ENCODE data around the gene GRIN1.

The GRIN1 gene

DNA sequence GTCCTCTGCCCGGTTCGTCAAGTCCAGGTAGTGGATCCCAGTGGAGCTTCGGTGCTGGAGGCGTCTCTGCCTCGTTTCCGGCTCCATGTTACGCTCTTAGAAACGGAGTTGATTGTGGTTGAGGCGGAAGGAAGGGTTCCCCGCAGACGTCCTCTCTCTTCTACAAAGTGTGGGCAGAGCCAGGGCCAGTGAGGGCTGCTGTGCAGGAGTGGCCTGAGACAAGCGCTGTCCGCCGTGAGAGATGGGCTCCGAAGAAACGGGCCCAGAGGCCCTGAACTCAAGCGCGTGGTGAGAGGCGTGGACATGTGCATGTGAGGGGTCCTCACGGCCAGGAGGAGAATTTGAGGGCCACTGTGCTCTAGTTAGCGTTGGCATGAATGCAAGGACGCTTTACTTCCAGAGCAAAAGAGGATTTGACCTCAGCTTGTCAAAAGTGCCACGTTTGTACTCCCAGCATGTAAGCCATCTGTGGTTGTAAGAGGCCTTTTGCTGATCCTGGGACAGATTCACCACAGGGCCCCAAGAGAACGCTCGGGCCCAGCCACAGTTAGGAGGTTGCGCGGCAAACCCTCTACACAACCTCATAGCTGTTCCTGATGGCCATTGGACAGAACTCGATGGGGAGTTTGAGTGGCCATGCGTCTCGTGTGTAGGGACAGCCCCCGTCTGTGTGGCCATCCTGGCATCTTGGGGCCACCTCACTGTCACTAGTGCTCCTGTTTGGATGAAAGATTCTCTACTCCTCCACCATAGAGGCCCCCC, 42.0 kb upstream of the GRIN1 start:
- Histone ChIP-seq H3K23ac (ENCODE audit: low read depth, low read length, poor library complexity) (no peak overlapping the region), H3K4me2 (ENCODE audit: insufficient read depth, low read length, poor library complexity, severe bottlenecking) (no peak overlapping the region), H3K14ac (ENCODE audit: low read length) (peak overlapping the region; percentile 56), H2BK120ac (ENCODE audit: low read depth, low read length) (no peak overlapping the region), H3K4me3 (ENCODE audit: low read length in 2 of 2) (no peak overlapping the region), H3K9ac (ENCODE audit: low read depth, low read length, poor library complexity) (no peak overlapping the region), H2BK5ac (ENCODE audit: low read length) (no peak overlapping the region), H2BK12ac (ENCODE audit: low read length) (no peak overlapping the region), H4K91ac (ENCODE audit: low read depth, low read length, poor library complexity) (no peak overlapping the region), H2AFZ (ENCODE audit: low read length) (no peak overlapping the region), H2BK15ac (ENCODE audit: low read length) (no peak overlapping the region), H3K18ac (ENCODE audit: low read length) (no peak overlapping the region), H3K36me3 (replicated peaks in 1 of 2; ENCODE audit: control insufficient read depth in 2 of 2, insufficient read depth in 2 of 2, low read length in 2 of 2) (peaks cover 41 to 72% of the 10 kb centered on the region in 2 donors), H3K79me1 (ENCODE audit: low read depth, low read length) (peaks cover 2% of the 10 kb centered on the region), H4K8ac (ENCODE audit: low read depth, low read length) (no peak overlapping the region), H3K4me1 (ENCODE audit: control insufficient read depth in 2 of 2, insufficient read depth in 1 of 2, low read depth in 1 of 2, low read length in 2 of 2) (no peaks in the 10 kb centered on the region), H2AK5ac (ENCODE audit: low read depth, low read length) (no peak overlapping the region), H3K9me3 (replicated peaks in 1 of 2; ENCODE audit: control insufficient read depth in 2 of 2, insufficient read depth in 1 of 2, low read depth in 1 of 2, low read length in 2 of 2) (peaks cover 10% of the 10 kb centered on the region in 2 donors), H3K27me3 (ENCODE audit: control insufficient read depth in 3 of 3, insufficient read depth in 3 of 3, low read depth in 1 of 3, low read length in 3 of 3) (no peaks in the 10 kb centered on the region), H3K4ac (ENCODE audit: low read length) (no peak overlapping the region), H3K27ac (replicated peaks; ENCODE audit: low read length) (no peak overlapping the region)
- no CpG with 5 or more reads among the region's 31 CpGs for WGBS, 2 donors (ENCODE audit: extremely low coverage in 2 of 2, insufficient read length in 2 of 2, insufficient replicate concordance in 1 of 2)
- DNase-seq (ENCODE audit: low spot score) = no peak

GRCh38 chr9:137097761-137098462, 41.0 kb upstream of the GRIN1 start:
- Histone ChIP-seq H3K14ac (ENCODE audit: low read length) (peak overlapping the region; percentile 38), H3K27me3 (ENCODE audit: control insufficient read depth in 3 of 3, insufficient read depth in 3 of 3, low read depth in 1 of 3, low read length in 3 of 3) (no peaks in the 10 kb centered on the region), H3K4me3 (ENCODE audit: low read length in 2 of 2) (no peak overlapping the region), H3K4ac (ENCODE audit: low read length) (no peak overlapping the region), H3K9ac (ENCODE audit: low read depth, low read length, poor library complexity) (no peak overlapping the region), H3K4me2 (ENCODE audit: insufficient read depth, low read length, poor library complexity, severe bottlenecking) (no peak overlapping the region), H3K23ac (ENCODE audit: low read depth, low read length, poor library complexity) (no peak overlapping the region), H3K79me1 (ENCODE audit: low read depth, low read length) (peaks cover 4% of the 10 kb centered on the region), H2AK5ac (ENCODE audit: low read depth, low read length) (no peak overlapping the region), H3K27ac (replicated peaks; ENCODE audit: low read length) (no peak overlapping the region), H2BK5ac (ENCODE audit: low read length) (no peak overlapping the region), H3K18ac (ENCODE audit: low read length) (no peak overlapping the region), H4K91ac (ENCODE audit: low read depth, low read length, poor library complexity) (no peak overlapping the region), H2AFZ (ENCODE audit: low read length) (no peak overlapping the region), H3K36me3 (replicated peaks in 1 of 2; ENCODE audit: control insufficient read depth in 2 of 2, insufficient read depth in 2 of 2, low read length in 2 of 2) (peaks cover 48 to 73% of the 10 kb centered on the region in 2 donors), H2BK12ac (ENCODE audit: low read length) (peak overlapping the region; percentile 6), H2BK120ac (ENCODE audit: low read depth, low read length) (no peak overlapping the region), H3K9me3 (replicated peaks in 1 of 2; ENCODE audit: control insufficient read depth in 2 of 2, insufficient read depth in 1 of 2, low read depth in 1 of 2, low read length in 2 of 2) (peaks cover 17 to 19% of the 10 kb centered on the region in 2 donors), H4K8ac (ENCODE audit: low read depth, low read length) (no peak overlapping the region), H3K4me1 (ENCODE audit: control insufficient read depth in 2 of 2, insufficient read depth in 1 of 2, low read depth in 1 of 2, low read length in 2 of 2) (no peaks in the 10 kb centered on the region), H2BK15ac (ENCODE audit: low read length) (no peak overlapping the region)
- no peak for DNase-seq (ENCODE audit: low spot score)
- no CpG with 5 or more reads among the region's 20 CpGs for WGBS, 2 donors (ENCODE audit: extremely low coverage in 2 of 2, insufficient read length in 2 of 2, insufficient replicate concordance in 1 of 2)

DNA sequence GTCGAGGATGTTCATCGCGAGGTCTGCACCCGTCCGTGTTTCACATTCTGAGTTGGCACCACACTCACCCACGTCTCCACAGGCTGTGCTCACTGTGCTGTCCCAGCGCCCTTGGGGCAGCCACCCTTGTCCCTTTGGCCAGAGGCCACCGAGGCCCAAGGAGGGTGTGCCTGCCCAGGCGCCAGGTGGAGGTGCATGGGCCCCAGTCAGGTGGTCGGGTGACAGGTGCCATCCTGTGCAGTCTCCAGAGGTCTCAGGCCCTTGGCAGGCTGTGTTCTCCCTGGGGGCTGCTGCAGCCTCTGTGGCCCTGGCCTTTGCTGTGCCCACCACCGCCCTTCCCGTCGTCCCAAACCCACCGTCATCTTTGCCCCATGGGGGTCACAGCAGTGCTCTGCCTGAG, 39.7 kb upstream of the GRIN1 start:
- no peak overlapping the region for H3K4ac ChIP-seq (ENCODE audit: low read length)
- WGBS, 2 donors (ENCODE audit: extremely low coverage in 2 of 2, insufficient read length in 2 of 2, insufficient replicate concordance in 1 of 2) = no CpG with 5 or more reads among the region's 14 CpGs
- no peak overlapping the region for H3K27ac ChIP-seq (replicated peaks; ENCODE audit: low read length)
- no peak overlapping the region for H3K9ac ChIP-seq (ENCODE audit: low read depth, low read length, poor library complexity)
- peak overlapping the region; percentile 1 for H2BK5ac ChIP-seq (ENCODE audit: low read length)
- no peak overlapping the region for H2AFZ ChIP-seq (ENCODE audit: low read length)
- H4K8ac ChIP-seq (ENCODE audit: low read depth, low read length) = no peak overlapping the region
- H3K27me3 ChIP-seq (ENCODE audit: control insufficient read depth in 3 of 3, insufficient read depth in 3 of 3, low read depth in 1 of 3, low read length in 3 of 3) = no peaks in the 10 kb centered on the region
- H3K36me3 ChIP-seq (replicated peaks in 1 of 2; ENCODE audit: control insufficient read depth in 2 of 2, insufficient read depth in 2 of 2, low read length in 2 of 2) = peaks cover 59 to 81% of the 10 kb centered on the region in 2 donors
- no peak for DNase-seq (ENCODE audit: low spot score)
- H2BK120ac ChIP-seq (ENCODE audit: low read depth, low read length) = no peak overlapping the region
- H3K4me2 ChIP-seq (ENCODE audit: insufficient read depth, low read length, poor library complexity, severe bottlenecking) = no peak overlapping the region
- no peak overlapping the region for H2BK12ac ChIP-seq (ENCODE audit: low read length)
- no peak overlapping the region for H2BK15ac ChIP-seq (ENCODE audit: low read length)
- H3K79me1 ChIP-seq (ENCODE audit: low read depth, low read length) = peaks cover 6% of the 10 kb centered on the region
- H3K23ac ChIP-seq (ENCODE audit: low read depth, low read length, poor library complexity) = peak overlapping the region; percentile 75
- H2AK5ac ChIP-seq (ENCODE audit: low read depth, low read length) = no peak overlapping the region
- H4K91ac ChIP-seq (ENCODE audit: low read depth, low read length, poor library complexity) = no peak overlapping the region
- no peak overlapping the region for H3K18ac ChIP-seq (ENCODE audit: low read length)
- no peaks in the 10 kb centered on the region for H3K4me1 ChIP-seq (ENCODE audit: control insufficient read depth in 2 of 2, insufficient read depth in 1 of 2, low read depth in 1 of 2, low read length in 2 of 2)
- H3K9me3 ChIP-seq (replicated peaks in 1 of 2; ENCODE audit: control insufficient read depth in 2 of 2, insufficient read depth in 1 of 2, low read depth in 1 of 2, low read length in 2 of 2) = peaks cover 23 to 29% of the 10 kb centered on the region in 2 donors
- peak overlapping the region in 1 of 2 donors; percentile 33 for H3K4me3 ChIP-seq (ENCODE audit: low read length in 2 of 2)
- peak overlapping the region; percentile 71 for H3K14ac ChIP-seq (ENCODE audit: low read length)

All from neuronal stem cell (in vitro differentiated cells).